Endothelial cell of umbilical vein (primary cell): ENCODE results near the gene ZDHHC14. TPM values are rescaled to one million over a fixed set of nuclear protein-coding genes. Genes with fewer than 3 reads are reported as not detected.
A peak's percentile ranks its signal among the peaks of the same experiment; 100 is the strongest.

Source experiments
- BruUV-seq: library from RNA; stranded (reverse); fragments of 400-500 nt; replicated peaks from 2 replicates; lab custom pipeline; 2021; lab: Mats Ljungman, UMichigan
- CTCF ChIA-PET: fragments of 300-600, 350-600 bp; sonication (Branson Sonifier 250); formaldehyde crosslinking; loops from one replicate; lab custom pipeline; 2021; ENCODE audit warnings: antibody characterized with exemption, inconsistent platforms; lab: Charles Lee
- POLR2A ChIA-PET: fragments of 300-600, 350-600 bp; sonication (Branson Sonifier 250); formaldehyde crosslinking; loops from one replicate; lab custom pipeline; 2021; ENCODE audit warnings: antibody characterized with exemption, inconsistent platforms; lab: Charles Lee
- DNase-seq: peaks from one replicate; pipeline ENCODE4 v3.0.0-alpha.2; 2011; ENCODE audit warnings: low read depth, low spot score
- FAIRE-seq: peaks from 2 replicates; lab custom pipeline; 2011; peaks lifted over from hg19 to GRCh38; lab: Jason Lieb, UNC
- H2AFZ ChIP-seq: 2 replicates; pipeline ENCODE4 v1.6.0; 2012; ENCODE audit warnings: low read depth, low read length, control low read depth, inconsistent platforms
- H3K27ac ChIP-seq: 2 replicates; pipeline ENCODE4 v1.5.1; 2011; ENCODE audit warnings: low read depth, mild to moderate bottlenecking, control low read depth, low read length, moderate library complexity; ENCODE audit not compliant: insufficient read depth
- H3K27me3 ChIP-seq, 2 experiments: 2 replicates each; pipeline versions ENCODE4 v1.6.0 to v1.6.1; 2011; ENCODE audit warnings: low read length in 2 of 2, mixed read lengths in 1 of 2; ENCODE audit not compliant: control insufficient read depth in 2 of 2, insufficient read depth in 2 of 2
- H3K36me3 ChIP-seq, 2 experiments: 2 replicates in 1 of 2; 3 replicates in 1 of 2; pipeline ENCODE4 v1.5.1; 2011; ENCODE audit warnings: low read length in 2 of 2, mild to moderate bottlenecking in 1 of 2, moderate library complexity in 1 of 2; ENCODE audit not compliant: control insufficient read depth in 2 of 2, insufficient read depth in 2 of 2; ENCODE audit errors: extremely low read depth in 1 of 2
- H3K4me1 ChIP-seq: 3 replicates; pipeline ENCODE4 v1.5.1; 2011; ENCODE audit warnings: mild to moderate bottlenecking, low read length; ENCODE audit not compliant: control insufficient read depth, insufficient read depth; ENCODE audit errors: extremely low read depth
- H3K4me2 ChIP-seq: 2 replicates; pipeline ENCODE4 v1.6.1; 2011; ENCODE audit warnings: low read length, control low read depth, mixed read lengths; ENCODE audit not compliant: insufficient read depth
- H3K4me3 ChIP-seq, 3 experiments: fragments of 200-600 bp in 1 of 3; sonication (generic), shearing (Covaris generic) in 1 of 3; replicated peaks in 1 of 3; 2 replicates each; pipeline ENCODE4 v1.5.1; 2011 to 2016; ENCODE audit warnings: control low read depth in 3 of 3, low read length in 3 of 3, mild to moderate bottlenecking in 2 of 3, inconsistent platforms in 1 of 3, low read depth in 1 of 3, moderate library complexity in 1 of 3; ENCODE audit not compliant: insufficient read depth in 1 of 3
- H3K79me2 ChIP-seq: 2 replicates; pipeline ENCODE4 v1.6.0; 2012; ENCODE audit warnings: low read length, inconsistent platforms; ENCODE audit not compliant: control insufficient read depth, insufficient read depth
- H3K9ac ChIP-seq: replicated peaks from 2 replicates; pipeline ENCODE3; 2011; ENCODE audit warnings: low read length, control low read depth; ENCODE audit not compliant: insufficient read depth; ENCODE audit errors: extremely low read depth
- H3K9me1 ChIP-seq: replicated peaks from 3 replicates; pipeline ENCODE4 v1.6.0; 2011; ENCODE audit warnings: mild to moderate bottlenecking, low read length; ENCODE audit not compliant: control insufficient read depth, insufficient read depth; ENCODE audit errors: extremely low read depth
- H3K9me3 ChIP-seq: replicated peaks from 2 replicates; pipeline ENCODE4 v1.5.1; 2012; ENCODE audit warnings: low read length, inconsistent platforms; ENCODE audit not compliant: control insufficient read depth, insufficient read depth
- H4K20me1 ChIP-seq: replicated peaks from 2 replicates; pipeline ENCODE3; 2011; ENCODE audit warnings: mild to moderate bottlenecking, low read length; ENCODE audit not compliant: control insufficient read depth, insufficient read depth; ENCODE audit errors: extremely low read depth
- CTCF ChIP-seq, 2 donors: IDR thresholded peaks; 1 replicate in 1 of 2; 2 replicates in 1 of 2; pipeline ENCODE4 v1.5.1; 2011; ENCODE audit warnings: low read length in 2 of 2, mild to moderate bottlenecking in 2 of 2, moderate library complexity in 2 of 2, control low read depth in 1 of 2, inconsistent platforms in 1 of 2, low read depth in 1 of 2; ENCODE audit not compliant: insufficient read depth in 1 of 2; ENCODE audit errors: extremely low read depth in 1 of 2
- EZH2 ChIP-seq: IDR thresholded peaks from 2 replicates; pipeline ENCODE4 v1.6.1; 2012; ENCODE audit warnings: borderline replicate concordance, low read depth, mild to moderate bottlenecking, moderate library complexity, low read length, inconsistent platforms; ENCODE audit not compliant: severe bottlenecking
- FOS ChIP-seq: IDR thresholded peaks from 2 replicates; pipeline ENCODE4 v1.6.1; 2011; ENCODE audit warnings: mild to moderate bottlenecking, low read length, moderate library complexity, borderline replicate concordance; ENCODE audit not compliant: insufficient read depth
- GATA2 ChIP-seq: IDR thresholded peaks from 2 replicates; pipeline ENCODE4 v1.7.0; 2011; ENCODE audit warnings: low read depth, mild to moderate bottlenecking, moderate library complexity, mixed read lengths, low read length; ENCODE audit not compliant: insufficient read length, insufficient read depth
- JUN ChIP-seq: IDR thresholded peaks from 2 replicates; pipeline ENCODE4 v1.6.1; 2011; ENCODE audit warnings: borderline replicate concordance, low read depth; ENCODE audit not compliant: insufficient read length, insufficient read depth
- MYC ChIP-seq: IDR thresholded peaks from one replicate; pipeline ENCODE4 v1.6.1; 2011; ENCODE audit warnings: mild to moderate bottlenecking, low read depth, low read length
- POLR2A ChIP-seq: IDR thresholded peaks from 2 replicates; pipeline ENCODE4 v1.6.1; 2012; ENCODE audit warnings: low read depth, mild to moderate bottlenecking, control low read depth, low read length
- POLR2AphosphoS5 ChIP-seq: IDR thresholded peaks from 2 replicates; pipeline ENCODE4 v1.6.1; 2012; ENCODE audit warnings: low read depth, mild to moderate bottlenecking, control low read depth, low read length, moderate library complexity; ENCODE audit not compliant: insufficient read depth
- dilution Hi-C: fragments of 300-500 bp; cut with MboI; formaldehyde crosslinking; loops from one replicate; pipeline ENCODE4 v1.15.0; 2019; ENCODE audit warnings: low sequenced_read_pairs; ENCODE audit not compliant: extremely low pct_ligation_motif_present
- intact Hi-C: fragments of 100-400 bp; cut with micrococcal nuclease; formaldehyde crosslinking; loops from one replicate; pipeline ENCODE4 v1.10.0; 2022
- polyA plus RNA-seq, 4 experiments: library from polyadenylated mRNA; depleted of rRNA in 3 of 4; stranded (reverse) in 3 of 4; unstranded in 1 of 4; fragments of >200 nt; gene quantifications; 2 replicates each; pipeline versions ENCODE4 v1.2.1 to v1.2.3, GENCODE V29; 2011 to 2012; ENCODE audit warnings: missing spikeins in 1 of 4
- total RNA-seq: library from RNA; stranded (reverse); gene quantifications from 2 replicates; pipeline ENCODE4 v1.2.3, GENCODE V29; 2021
- TF ChIP-seq, protein P1 (sequence below): IDR thresholded peaks from 2 replicates; pipeline ENCODE4 v1.6.1; 2011; ENCODE audit not compliant: insufficient read depth, insufficient read length

The ZDHHC14 gene
- total and polyA plus RNA-seq, 2 donors (not counting 3 experiments of a cell fraction or from before 2014, with no cell fraction given), result 23.0 to 25.6 TPM

DNA sequence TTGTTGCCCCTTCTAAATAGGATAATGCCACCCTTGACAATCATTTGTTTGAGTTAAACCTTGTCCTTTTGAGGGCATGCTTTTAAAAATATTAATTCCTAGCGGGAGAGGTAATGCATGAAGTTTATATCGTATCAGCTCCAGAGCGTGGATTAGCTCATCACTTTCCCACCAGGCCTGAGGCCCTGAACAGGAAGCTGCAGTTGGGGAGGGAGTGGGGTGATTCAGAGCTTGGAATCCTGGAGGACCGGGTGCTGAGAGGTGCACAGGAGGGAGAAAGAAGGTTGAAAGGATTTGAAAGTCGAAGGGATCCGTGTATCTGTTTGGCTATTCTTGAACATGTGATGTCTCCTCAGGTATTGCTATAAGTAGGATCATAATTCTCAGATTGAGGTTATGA is 25.0 kb downstream of the ZDHHC14 start:
- POLR2A ChIA-PET, result no interaction called here
- dilution Hi-C loops, result no loop called here
- Histone ChIP-seq H3K9me1 (no peaks in the 10 kb centered on the region), H2AFZ (no peak overlapping the region), H3K9ac (no peak overlapping the region), H3K27ac (no peak overlapping the region), H3K4me1 (no peaks in the 10 kb centered on the region), H3K4me3 (no peak overlapping the region), H3K9me3 (no peaks in the 10 kb centered on the region), H3K36me3 (no peaks in the 10 kb centered on the region), H3K27me3 (no peaks in the 10 kb centered on the region), H3K4me2 (no peak overlapping the region), H4K20me1 (no peaks in the 10 kb centered on the region), H3K79me2 (no peaks in the 10 kb centered on the region)
- DNase-seq (peak; percentile 13), FAIRE-seq (peak; percentile 33)
- CTCF ChIA-PET, result no interaction called here
- TF ChIP-seq CTCF (IDR thresholded peaks at IDR 0.05; ENCODE audit: extremely low read depth in 1 of 2, insufficient read depth in 1 of 2, low read depth in 1 of 2, low read length in 2 of 2) (no peak), MYC (no peak), EZH2 (no peak), FOS (no peak), POLR2A (no peak), POLR2AphosphoS5 (no peak), GATA2 (no peak), JUN (no peak)
- TF ChIP-seq, protein P1, sequence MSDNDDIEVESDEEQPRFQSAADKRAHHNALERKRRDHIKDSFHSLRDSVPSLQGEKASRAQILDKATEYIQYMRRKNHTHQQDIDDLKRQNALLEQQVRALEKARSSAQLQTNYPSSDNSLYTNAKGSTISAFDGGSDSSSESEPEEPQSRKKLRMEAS, result no peak
- intact Hi-C loops, result no loop called here
- no TSS peak for BruUV-seq
